SK-N-SH (cell line): ENCODE measurements around the gene CD5L. TPM values are rescaled to one million over a fixed set of nuclear protein-coding genes. Genes with fewer than 3 reads are reported as not detected.

ENCODE experiments used
- CTCF ChIA-PET: fragments of 300-600, 350-600 bp; formaldehyde crosslinking; extraction: SDS; loops from one replicate; lab custom pipeline; 2021; lab: Yijun Ruan, JAX
- POLR2A ChIA-PET: fragments of 350-600 bp; sonication (Branson Sonifier 250); formaldehyde crosslinking; extraction: SDS; loops from one replicate; lab custom pipeline; 2020; ENCODE audit warnings: antibody characterized with exemption, inconsistent platforms; lab: Yijun Ruan, JAX
- DNase-seq: peaks from one replicate; pipeline ENCODE4 v3.0.0; 2012
- H2AFZ ChIP-seq: fragments of 200-600 bp; sonication (generic); 2 replicates; pipeline ENCODE4 v1.8.1; 2016; ENCODE audit warnings: antibody characterized with exemption, mild to moderate bottlenecking, low read depth
- H3F3A ChIP-seq: fragments of 200-600 bp; sonication (generic); replicated peaks from 2 replicates; pipeline ENCODE3; 2016; ENCODE audit warnings: antibody characterized with exemption, mild to moderate bottlenecking; ENCODE audit not compliant: insufficient read depth
- H3K27ac ChIP-seq, 2 experiments: fragments of 200-500 bp in 1 of 2; fragments of 200-600 bp in 1 of 2; sonication (Bioruptor generic) in 1 of 2; sonication (generic), shearing (Covaris generic) in 1 of 2; 2 replicates each; pipeline versions ENCODE4 v1.5.1 to v1.6.1; 2014 to 2016; ENCODE audit warnings: low read depth in 2 of 2, inconsistent platforms in 1 of 2, low read length in 1 of 2, mild to moderate bottlenecking in 1 of 2, mixed read lengths in 1 of 2
- H3K27me3 ChIP-seq: fragments of 200-600 bp; sonication (generic), shearing (Covaris generic); 2 replicates; pipeline ENCODE4 v1.6.1; 2016; ENCODE audit warnings: mixed run types; ENCODE audit not compliant: insufficient read depth
- H3K36me3 ChIP-seq, 2 experiments: fragments of 200-500 bp in 1 of 2; fragments of 200-600 bp in 1 of 2; sonication (Bioruptor generic) in 1 of 2; sonication (generic) in 1 of 2; replicated peaks in 1 of 2; 2 replicates each; pipeline versions ENCODE3 to v1.5.1; 2014 to 2016; ENCODE audit warnings: low read length in 1 of 2, mild to moderate bottlenecking in 1 of 2; ENCODE audit not compliant: insufficient read depth in 2 of 2, control insufficient read depth in 1 of 2
- H3K4me1 ChIP-seq, 2 experiments: fragments of 200-500 bp in 1 of 2; fragments of 200-600 bp in 1 of 2; sonication (Bioruptor generic) in 1 of 2; sonication (generic), shearing (Covaris generic) in 1 of 2; 2 replicates each; pipeline versions ENCODE4 v1.5.1 to v1.6.1; 2014 to 2016; ENCODE audit warnings: low read depth in 1 of 2, low read length in 1 of 2, mixed run types in 1 of 2; ENCODE audit not compliant: insufficient read depth in 2 of 2, control insufficient read depth in 1 of 2
- H3K4me2 ChIP-seq: fragments of 200-600 bp; sonication (generic), shearing (Covaris generic); 2 replicates; pipeline ENCODE4 v1.6.1; 2017; ENCODE audit warnings: mixed run types
- H3K4me3 ChIP-seq, 2 experiments: fragments of 200-500 bp in 1 of 2; fragments of 200-600 bp in 1 of 2; sonication (Bioruptor generic) in 1 of 2; sonication (generic), shearing (Covaris generic) in 1 of 2; 2 replicates each; pipeline versions ENCODE4 v1.5.1 to v1.8.1; 2014 to 2016; ENCODE audit warnings: low read depth in 2 of 2, inconsistent platforms in 1 of 2, low read length in 1 of 2, mild to moderate bottlenecking in 1 of 2, mixed read lengths in 1 of 2, moderate library complexity in 1 of 2
- H3K79me2 ChIP-seq: fragments of 200-600 bp; sonication (generic); 2 replicates; pipeline ENCODE4 v1.8.1; 2017; ENCODE audit warnings: mild to moderate bottlenecking; ENCODE audit not compliant: insufficient read depth
- H3K9ac ChIP-seq: fragments of 200-600 bp; sonication (generic); 2 replicates; pipeline ENCODE4 v1.6.1; 2017; ENCODE audit warnings: mixed run types
- H3K9me2 ChIP-seq: fragments of 200-600 bp; sonication (generic); 2 replicates; pipeline ENCODE4 v1.6.1; 2017; ENCODE audit warnings: mixed run types
- H3K9me3 ChIP-seq: fragments of 200-600 bp; sonication (generic); 2 replicates; pipeline ENCODE4 v1.6.1; 2017; ENCODE audit warnings: mixed run types, mild to moderate bottlenecking, moderate library complexity
- H4K20me1 ChIP-seq: fragments of 200-600 bp; sonication (generic); 2 replicates; pipeline ENCODE4 v1.6.1; 2017; ENCODE audit warnings: mild to moderate bottlenecking, mixed run types; ENCODE audit not compliant: insufficient read depth
- EP300 ChIP-seq, 2 experiments: IDR thresholded peaks; 2 replicates each; pipeline versions ENCODE4 v1.4.0 to v1.6.1; 2012; ENCODE audit warnings: borderline replicate concordance in 1 of 2, low read depth in 1 of 2, low read length in 1 of 2
- FOXJ3 ChIP-seq: sonication (generic); formaldehyde crosslinking; IDR thresholded peaks from 2 replicates; pipeline ENCODE4 v1.5.1; 2020; ENCODE audit warnings: mild to moderate bottlenecking, missing genetic modification reagents
- GABPA ChIP-seq: IDR thresholded peaks from 2 replicates; pipeline ENCODE4 v1.4.0; 2012; ENCODE audit warnings: low read depth, mild to moderate bottlenecking
- JUND ChIP-seq: IDR thresholded peaks from 2 replicates; pipeline ENCODE4 v1.4.0; 2012
- MEF2A ChIP-seq: IDR thresholded peaks from 2 replicates; pipeline ENCODE4 v1.4.0; 2012; ENCODE audit warnings: low read depth, borderline replicate concordance
- MXI1 ChIP-seq: IDR thresholded peaks from 2 replicates; pipeline ENCODE4 v1.6.1; 2012; ENCODE audit warnings: mild to moderate bottlenecking, low read depth, low read length, improper control_type of control experiment
- NFIC ChIP-seq: IDR thresholded peaks from 2 replicates; pipeline ENCODE4 v1.4.0; 2012; ENCODE audit warnings: borderline replicate concordance
- NRF1 ChIP-seq: IDR thresholded peaks from 2 replicates; pipeline ENCODE4 v1.6.1; 2012; ENCODE audit warnings: low read depth, mild to moderate bottlenecking, low read length
- RCOR1 ChIP-seq: fragments of 150-350 bp; IDR thresholded peaks from 2 replicates; pipeline ENCODE4 v1.6.1; 2017; ENCODE audit warnings: antibody characterized with exemption, low read length
- SMC3 ChIP-seq: IDR thresholded peaks from 2 replicates; pipeline ENCODE4 v1.6.1; 2012; ENCODE audit warnings: low read depth, low read length, improper control_type of control experiment
- YY1 ChIP-seq: IDR thresholded peaks from 2 replicates; pipeline ENCODE4 v1.4.0; 2012; ENCODE audit warnings: low read depth, mild to moderate bottlenecking
- WGBS: methylation state at CpG from one replicate; pipeline ENCODE4 v1.1.6; 2017; ENCODE audit warnings: low lambda C conversion rate; 5-methylcytosine and 5-hydroxymethylcytosine counted together
- polyA plus RNA-seq, 3 experiments: library from polyadenylated mRNA; depleted of rRNA; stranded (reverse); fragments of >200 nt; gene quantifications; 2 replicates each; pipeline ENCODE4 v1.2.3, GENCODE V29; 2012
- TF ChIP-seq, protein P1 (sequence below): IDR thresholded peaks from 2 replicates; pipeline ENCODE4 v1.4.0; 2012; ENCODE audit warnings: low read depth
- TF ChIP-seq, protein P2 (sequence below): IDR thresholded peaks from 2 replicates; pipeline ENCODE4 v1.4.0; 2012; ENCODE audit warnings: low read depth, borderline replicate concordance

CD5L gene
- polyA plus RNA-seq, 1 of the 3 experiments (the other 2 are of a cell fraction) = not detected

DNA sequence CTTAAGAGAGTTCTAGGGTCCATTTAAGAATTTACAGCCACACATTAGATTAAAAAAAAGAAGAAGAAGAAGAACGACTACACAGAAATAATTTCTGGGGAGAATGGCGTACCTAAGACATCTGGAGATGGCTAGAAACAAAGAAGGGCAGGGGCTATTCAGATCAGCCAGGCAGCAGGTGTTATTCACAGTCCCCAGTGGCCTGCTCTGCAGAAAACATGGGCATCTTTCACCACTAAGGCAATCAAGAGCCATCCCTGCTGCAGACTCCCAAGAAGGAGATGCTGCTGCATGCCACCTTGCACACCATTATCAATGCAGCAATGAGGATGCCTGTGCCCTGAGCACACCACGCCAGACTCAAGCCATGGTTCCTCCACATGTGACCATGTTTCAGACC, 56.8 kb downstream of the CD5L start:
- ChIA-PET CTCF (no interaction called here), POLR2A (no interaction called here)
- Histone ChIP-seq H3K4me3 (no peak overlapping the region), H3K9ac (no peak overlapping the region), H3K27ac (no peak overlapping the region), H2AFZ (no peak overlapping the region), H3K9me3 (no peaks in the 10 kb centered on the region), H3K4me2 (no peak overlapping the region), H3K36me3 (no peaks in the 10 kb centered on the region), H3K4me1 (no peaks in the 10 kb centered on the region), H3F3A (no peaks in the 10 kb centered on the region), H3K79me2 (no peaks in the 10 kb centered on the region), H4K20me1 (no peaks in the 10 kb centered on the region), H3K27me3 (no peaks in the 10 kb centered on the region), H3K9me2 (no peaks in the 10 kb centered on the region)
- no peak for DNase-seq
- TF ChIP-seq YY1 = no peak
- TF ChIP-seq MXI1 = no peak
- TF ChIP-seq FOXJ3 (CRISPR knock-in tag) = no peak
- TF ChIP-seq, protein P1, sequence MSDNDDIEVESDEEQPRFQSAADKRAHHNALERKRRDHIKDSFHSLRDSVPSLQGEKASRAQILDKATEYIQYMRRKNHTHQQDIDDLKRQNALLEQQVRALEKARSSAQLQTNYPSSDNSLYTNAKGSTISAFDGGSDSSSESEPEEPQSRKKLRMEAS = no peak
- TF ChIP-seq MEF2A = no peak
- no peak for TF ChIP-seq SMC3
- TF ChIP-seq EP300 (IDR thresholded peaks at IDR 0.05; ENCODE audit: borderline replicate concordance in 1 of 2, low read depth in 1 of 2, low read length in 1 of 2) = no peak
- TF ChIP-seq RCOR1 = no peak
- 1% methylated on average over 3 of the region's 3 CpGs for WGBS

DNA sequence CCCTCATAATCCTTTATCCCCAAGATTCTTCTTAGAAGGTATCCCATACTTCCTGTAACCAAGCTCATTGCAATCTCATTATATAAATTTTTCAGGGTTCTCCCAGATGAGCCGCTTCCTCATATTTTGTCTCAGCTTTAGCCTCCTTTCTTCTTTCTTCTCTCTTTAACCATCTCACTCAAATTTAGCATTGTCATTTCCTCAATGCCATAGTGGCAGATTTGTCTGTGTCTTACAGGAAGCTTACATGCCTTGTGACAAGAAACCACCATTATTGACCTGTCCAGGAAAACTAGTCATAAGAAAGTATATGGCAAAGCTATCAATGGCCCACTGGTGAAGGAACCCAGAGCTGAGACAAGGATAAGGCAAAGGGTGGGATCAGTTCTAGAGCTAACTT, 58.7 kb downstream of the CD5L start:
- H3K9me2 ChIP-seq = no peaks in the 10 kb centered on the region
- H3K9ac ChIP-seq = no peak overlapping the region
- CTCF ChIA-PET = no interaction called here
- POLR2A ChIA-PET = no interaction called here
- no peaks in the 10 kb centered on the region for H3F3A ChIP-seq
- H2AFZ ChIP-seq = no peak overlapping the region
- H3K9me3 ChIP-seq = no peaks in the 10 kb centered on the region
- DNase-seq = no peak
- H3K79me2 ChIP-seq = no peaks in the 10 kb centered on the region
- H4K20me1 ChIP-seq = no peaks in the 10 kb centered on the region
- no peak overlapping the region for H3K4me3 ChIP-seq
- 10% methylated on average over 1 of the region's 1 CpG for WGBS
- no peaks in the 10 kb centered on the region for H3K27me3 ChIP-seq
- TF ChIP-seq, protein P2, sequence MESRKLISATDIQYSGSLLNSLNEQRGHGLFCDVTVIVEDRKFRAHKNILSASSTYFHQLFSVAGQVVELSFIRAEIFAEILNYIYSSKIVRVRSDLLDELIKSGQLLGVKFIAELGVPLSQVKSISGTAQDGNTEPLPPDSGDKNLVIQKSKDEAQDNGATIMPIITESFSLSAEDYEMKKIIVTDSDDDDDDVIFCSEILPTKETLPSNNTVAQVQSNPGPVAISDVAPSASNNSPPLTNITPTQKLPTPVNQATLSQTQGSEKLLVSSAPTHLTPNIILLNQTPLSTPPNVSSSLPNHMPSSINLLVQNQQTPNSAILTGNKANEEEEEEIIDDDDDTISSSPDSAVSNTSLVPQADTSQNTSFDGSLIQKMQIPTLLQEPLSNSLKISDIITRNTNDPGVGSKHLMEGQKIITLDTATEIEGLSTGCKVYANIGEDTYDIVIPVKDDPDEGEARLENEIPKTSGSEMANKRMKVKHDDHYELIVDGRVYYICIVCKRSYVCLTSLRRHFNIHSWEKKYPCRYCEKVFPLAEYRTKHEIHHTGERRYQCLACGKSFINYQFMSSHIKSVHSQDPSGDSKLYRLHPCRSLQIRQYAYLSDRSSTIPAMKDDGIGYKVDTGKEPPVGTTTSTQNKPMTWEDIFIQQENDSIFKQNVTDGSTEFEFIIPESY = no peak
- TF ChIP-seq NRF1 (no peak), RCOR1 (no peak), SMC3 (no peak), YY1 (no peak), JUND (no peak), NFIC (no peak), GABPA (no peak)
- TF ChIP-seq, protein P1 = no peak
- no peak overlapping the region for H3K4me2 ChIP-seq
- no peaks in the 10 kb centered on the region for H3K36me3 ChIP-seq
- no peak overlapping the region for H3K27ac ChIP-seq
- no peaks in the 10 kb centered on the region for H3K4me1 ChIP-seq
